Esophagus (tissue), 2 donors: ENCODE data around the gene AP3S2. TPM values are rescaled to one million over a fixed set of nuclear protein-coding genes. Genes with fewer than 3 reads are reported as not detected.
"Not testable (repeated sequence)": the region's sequence is repeated elsewhere in the genome, so short reads cannot be mapped to it uniquely, and the experiment has no call there.

ENCODE experiments used
- H3K27ac ChIP-seq, 2 donors: one replicate each; pipeline ENCODE4 v1.5.1; 2013; ENCODE audit warnings: low read depth in 2 of 2, mild to moderate bottlenecking in 2 of 2, inconsistent platforms in 1 of 2, low read length in 1 of 2, moderate library complexity in 1 of 2
- H3K27me3 ChIP-seq, 2 donors: one replicate each; pipeline ENCODE4 v1.6.1; 2013; ENCODE audit warnings: low read length in 2 of 2, control low read depth in 1 of 2, mild to moderate bottlenecking in 1 of 2; ENCODE audit not compliant: insufficient read depth in 2 of 2, control insufficient read depth in 1 of 2
- H3K36me3 ChIP-seq, 2 donors: one replicate each; pipeline ENCODE4 v1.6.1; 2013; ENCODE audit warnings: low read length in 1 of 2; ENCODE audit not compliant: control insufficient read depth in 2 of 2, insufficient read depth in 2 of 2
- H3K4me1 ChIP-seq, 2 donors: one replicate each; pipeline ENCODE4 v1.6.1; 2013; ENCODE audit warnings: low read length in 1 of 2; ENCODE audit not compliant: control insufficient read depth in 2 of 2, insufficient read depth in 2 of 2
- H3K4me3 ChIP-seq, 2 donors: one replicate each; pipeline ENCODE4 v1.5.1; 2013; ENCODE audit warnings: low read length in 2 of 2, mild to moderate bottlenecking in 2 of 2, low read depth in 1 of 2, moderate library complexity in 1 of 2
- H3K9me3 ChIP-seq, 2 donors: one replicate each; pipeline ENCODE4 v1.6.1; 2013; ENCODE audit warnings: mild to moderate bottlenecking in 2 of 2, low read depth in 1 of 2, low read length in 1 of 2, moderate library complexity in 1 of 2; ENCODE audit not compliant: control insufficient read depth in 2 of 2, insufficient read depth in 1 of 2
- WGBS, 2 donors: extraction: QIAGEN DNeasy Blood & Tissue Kit; methylation state at CpG; one replicate each; pipeline ENCODE4 v1.1.7; 2013; 5-methylcytosine and 5-hydroxymethylcytosine counted together
- polyA plus RNA-seq, 2 donors: library from polyadenylated mRNA; stranded (reverse); fragments of 200-250 nt; gene quantifications; one replicate each; pipeline ENCODE4 v1.2.3, GENCODE V29; 2013
- donor health status: healthy with polysubstance abuse.
- donor health status: Bipolar disorder and iron deficiency.

The AP3S2 gene
- polyA plus RNA-seq, 2 donors: 6.0 to 11.6 TPM

DNA sequence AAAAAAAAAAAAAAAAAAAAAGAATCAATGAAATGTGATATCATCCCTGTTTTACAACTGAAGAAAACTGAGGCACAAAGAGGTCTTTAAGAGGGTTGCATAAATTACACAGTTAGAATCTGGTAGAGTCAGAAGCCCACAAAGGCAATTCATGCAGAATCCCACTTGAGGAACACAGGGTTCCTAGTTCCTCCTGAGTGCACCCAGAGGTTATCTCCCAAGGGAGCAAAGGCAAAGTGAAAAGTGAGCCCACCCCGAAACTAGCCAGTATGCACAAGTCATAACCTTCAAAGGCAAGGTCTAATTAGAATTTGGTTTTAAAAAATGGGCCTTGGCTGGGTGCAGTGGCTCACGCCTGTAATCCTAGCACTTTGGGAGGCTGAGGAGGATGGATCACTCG lies 37.8 kb downstream of the AP3S2 start:
- Histone ChIP-seq H3K27ac (no peak overlapping the region), H3K27me3 (no peaks in the 10 kb centered on the region), H3K9me3 (no peaks in the 10 kb centered on the region), H3K4me1 (no peaks in the 10 kb centered on the region), H3K36me3 (peaks cover 0 to 8% of the 10 kb centered on the region in 2 donors), H3K4me3 (no peak overlapping the region)
- WGBS, 2 donors: 93 to 97% methylated on average over 3 of the region's 3 CpGs

- H3K36me3 ChIP-seq: not testable (repeated sequence)
Observed at GRCh38 chr15:89854863-89855262, 38.9 kb downstream of the AP3S2 start.

DNA sequence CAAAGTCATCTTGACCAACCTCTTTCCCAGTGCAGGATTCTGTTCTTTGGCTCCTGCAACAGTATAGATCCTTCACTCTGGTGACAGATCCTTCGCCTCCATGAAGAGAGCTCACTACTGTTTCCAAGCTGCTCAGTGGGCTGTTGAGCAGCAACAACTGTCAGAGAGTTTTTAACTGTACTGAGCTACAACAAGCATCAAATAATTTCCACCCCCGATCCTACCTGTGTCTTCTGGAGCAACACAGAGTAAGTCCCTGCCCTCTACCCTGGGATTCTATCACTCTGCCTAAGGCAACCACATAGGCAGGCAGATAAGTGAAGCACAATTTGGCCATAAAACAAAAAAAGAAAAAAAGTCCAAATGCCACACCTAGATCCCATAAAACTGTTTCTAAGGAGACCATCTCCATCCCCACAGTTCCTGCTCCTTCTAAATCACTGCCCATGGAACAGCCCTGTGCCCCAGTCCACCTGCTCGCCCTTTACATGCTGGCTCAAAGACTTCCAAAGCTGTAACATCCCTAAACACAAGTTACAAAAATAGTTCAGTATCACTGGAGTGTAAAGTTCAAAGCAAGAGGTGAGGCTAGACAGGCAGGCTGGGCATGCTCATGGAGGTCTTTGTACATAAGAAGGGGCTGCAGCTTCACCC lies 41.3 kb downstream of the AP3S2 start:
- Histone ChIP-seq H3K27ac (no peak overlapping the region), H3K27me3 (no peaks in the 10 kb centered on the region), H3K36me3 (peaks cover 0 to 3% of the 10 kb centered on the region in 2 donors), H3K4me1 (no peaks in the 10 kb centered on the region), H3K4me3 (no peak overlapping the region), H3K9me3 (no peaks in the 10 kb centered on the region)
- 83 to 94% methylated on average over 3 of the region's 3 CpGs for WGBS, 2 donors

More at GRCh38 chr15:89854863-89855262, 38.9 kb downstream of the AP3S2 start:
- H3K27me3 ChIP-seq, H3K9me3 ChIP-seq, H3K27ac ChIP-seq, H3K4me1 ChIP-seq, H3K4me3 ChIP-seq: not testable (repeated sequence)
- 80 to 87% methylated on average over 7 to 11 of the region's 17 CpGs for WGBS, 2 donors

GRCh38 chr15:89851673-89852341 lies 42.0 kb downstream of the AP3S2 start:
- Histone ChIP-seq H3K27ac (no peak overlapping the region), H3K36me3 (peaks cover 0 to 3% of the 10 kb centered on the region in 2 donors), H3K9me3 (no peaks in the 10 kb centered on the region), H3K4me1 (no peaks in the 10 kb centered on the region), H3K27me3 (no peaks in the 10 kb centered on the region), H3K4me3 (no peak overlapping the region)
- 75 to 84% methylated on average over 5 of the region's 5 CpGs for WGBS, 2 donors

GRCh38 chr15:89848970-89849292 lies 44.9 kb downstream of the AP3S2 start:
- 78 to 80% methylated on average over 2 of the region's 2 CpGs for WGBS, 2 donors
- Histone ChIP-seq H3K4me3 (no peak overlapping the region), H3K27ac (no peak overlapping the region), H3K9me3 (no peaks in the 10 kb centered on the region), H3K27me3 (no peaks in the 10 kb centered on the region), H3K4me1 (no peaks in the 10 kb centered on the region), H3K36me3 (peaks cover 0 to 3% of the 10 kb centered on the region in 2 donors)

DNA sequence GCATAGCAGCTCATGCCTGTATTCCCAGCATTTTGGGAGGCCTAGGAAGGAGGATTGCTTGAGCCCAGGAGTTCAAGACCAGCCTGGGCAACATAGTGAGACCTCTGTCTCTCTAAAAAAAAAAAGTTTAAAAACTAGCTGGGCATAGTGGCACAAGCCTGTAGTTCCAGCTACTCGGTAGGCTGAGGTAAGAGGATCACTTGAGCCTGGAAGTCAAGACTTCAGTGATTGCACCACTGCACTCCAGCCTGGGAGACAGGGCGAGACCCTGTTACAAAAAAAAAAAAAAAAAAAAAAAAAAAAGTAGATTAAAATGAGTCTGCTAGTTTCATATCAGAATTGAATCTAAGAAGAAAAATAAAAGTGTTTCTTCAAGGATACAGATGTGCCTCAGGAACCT lies 46.7 kb downstream of the AP3S2 start:
- H3K9me3 ChIP-seq: no peaks in the 10 kb centered on the region
- no peak overlapping the region for H3K4me3 ChIP-seq
- WGBS, 2 donors: 89 to 94% methylated on average over 1 to 2 of the region's 2 CpGs
- no peak overlapping the region for H3K27ac ChIP-seq
- H3K27me3 ChIP-seq: no peaks in the 10 kb centered on the region
- H3K4me1 ChIP-seq: no peaks in the 10 kb centered on the region
- peaks cover 0 to 3% of the 10 kb centered on the region in 2 donors for H3K36me3 ChIP-seq

GRCh38 chr15:89845305-89845893 lies 48.4 kb downstream of the AP3S2 start:
- Histone ChIP-seq H3K4me3 (no peak overlapping the region), H3K9me3 (no peaks in the 10 kb centered on the region), H3K27me3 (no peaks in the 10 kb centered on the region), H3K4me1 (no peaks in the 10 kb centered on the region), H3K27ac (peak overlapping the region in 1 of 2 donors; percentile 56), H3K36me3 (peaks cover 2 to 3% of the 10 kb centered on the region in 2 donors)
- 54 to 59% methylated on average over 5 of the region's 5 CpGs for WGBS, 2 donors

DNA sequence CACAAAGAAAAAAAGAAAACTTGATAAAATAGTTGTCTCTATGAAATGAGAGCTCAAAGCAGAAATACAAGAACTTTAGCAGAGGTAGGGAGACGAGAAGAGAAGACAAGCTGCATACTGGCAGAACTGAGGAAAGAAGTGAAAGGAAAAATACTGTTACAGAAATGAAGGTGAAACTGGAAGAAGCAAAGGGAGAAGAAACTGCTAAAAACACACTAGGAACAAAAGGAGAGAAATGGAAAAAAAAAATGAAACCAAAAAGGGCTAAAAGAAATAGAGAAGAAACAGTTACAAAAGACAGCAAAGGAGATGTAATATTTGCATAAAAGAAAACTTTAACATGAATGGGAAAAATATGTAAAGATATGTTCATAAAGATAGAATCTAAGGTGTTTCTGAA lies 51.8 kb downstream of the AP3S2 start:
- 90 to 93% methylated on average over 1 of the region's 1 CpG for WGBS, 2 donors

GRCh38 chr15:89841306-89841705 lies 52.5 kb downstream of the AP3S2 start:
- no peak overlapping the region for H3K4me3 ChIP-seq
- peaks cover 0 to 2% of the 10 kb centered on the region in 2 donors for H3K36me3 ChIP-seq
- 87 to 93% methylated on average over 4 of the region's 4 CpGs for WGBS, 2 donors
- H3K27ac ChIP-seq: no peak overlapping the region
- peaks cover 0 to 11% of the 10 kb centered on the region in 2 donors for H3K4me1 ChIP-seq
- no peaks in the 10 kb centered on the region for H3K9me3 ChIP-seq
- H3K27me3 ChIP-seq: no peaks in the 10 kb centered on the region

More for the DNA sequence above, 51.8 kb downstream of the AP3S2 start:
- Histone ChIP-seq H3K27ac (no peak overlapping the region), H3K36me3 (peaks cover 0 to 2% of the 10 kb centered on the region in 2 donors), H3K9me3 (no peaks in the 10 kb centered on the region), H3K27me3 (no peaks in the 10 kb centered on the region), H3K4me1 (peaks cover 0 to 11% of the 10 kb centered on the region in 2 donors), H3K4me3 (no peak overlapping the region)
